GM23338 (cell line): ENCODE results near the gene PMEL.

ENCODE experiments used
- JUNB ChIP-seq: IDR thresholded peaks from one replicate; pipeline ENCODE4 v1.6.1; 2016; ENCODE audit warnings: antibody characterized with exemption; ENCODE audit not compliant: unreplicated experiment
- POLR2AphosphoS5 ChIP-seq: IDR thresholded peaks from 2 replicates; pipeline ENCODE4 v1.6.1; 2016; ENCODE audit warnings: antibody characterized with exemption, low read depth

GRCh38 chr12:55932551-55932910 is 33.3 kb downstream of the PMEL start:
- TF ChIP-seq POLR2AphosphoS5, result no peak
- TF ChIP-seq JUNB, result no peak
